CD4-positive, alpha-beta T cell treated with Interleukin-1 beta for 1 hour (primary cell): ENCODE measurements around the gene DNAJC5.
"Not testable (repeated sequence)": the region's sequence is repeated elsewhere in the genome, so short reads cannot be mapped to it uniquely, and the experiment has no call there.

Experiments used
- DNase-seq, 2 donors: peaks; one replicate each; pipeline ENCODE4 v3.0.0-alpha.2; 2020 to 2022

Gene DNAJC5

DNA sequence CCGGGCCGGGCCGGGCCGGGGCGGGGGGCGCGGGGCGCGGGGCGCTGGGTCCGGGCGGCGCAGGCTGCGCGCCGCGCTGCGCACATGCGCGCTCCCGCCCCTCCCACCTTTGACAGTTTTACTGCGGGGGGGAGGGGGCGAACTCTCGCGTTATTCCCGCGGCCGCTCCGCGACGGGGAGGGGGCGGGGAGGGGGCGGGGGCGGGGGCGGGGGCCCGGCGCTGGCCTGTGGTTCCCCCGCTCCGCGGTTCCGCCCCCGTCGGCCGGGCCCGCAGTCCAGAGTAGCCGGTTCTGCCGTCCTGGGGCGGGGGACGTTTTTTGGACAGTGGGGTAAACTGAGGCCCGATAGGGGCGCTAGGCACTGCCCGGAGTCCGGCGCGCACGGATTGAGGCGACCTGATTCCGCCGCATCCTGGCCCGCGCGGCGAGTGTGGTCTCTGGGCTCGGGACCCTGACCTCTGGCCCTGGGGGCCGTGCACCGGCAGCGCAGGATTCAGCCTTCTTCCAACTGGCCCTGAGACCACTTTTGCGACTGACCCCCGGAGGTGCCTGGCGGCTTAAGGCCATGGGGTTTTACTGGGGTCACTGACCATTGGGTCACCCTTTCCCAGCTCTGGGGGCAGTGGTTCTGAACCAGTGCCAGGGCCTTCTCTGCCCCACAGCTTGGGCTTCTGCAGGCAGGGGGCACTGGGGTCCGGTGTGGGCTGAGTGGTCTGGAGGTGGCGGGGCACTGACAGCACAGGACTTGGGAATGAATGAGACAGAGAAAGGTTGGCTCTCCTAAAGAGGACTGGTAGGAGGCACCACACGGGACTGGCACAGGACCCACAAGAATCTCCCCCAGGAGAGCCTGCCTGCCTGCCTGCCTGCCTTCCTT is 75.2 kb downstream of the DNAJC5 start, which contains the start of gene ZNF512B:
TSS of gene ZNF512B (minus strand) at position 93 of the 876 bp plus-strand sequence. CDS start 1,980 bp downstream, outside the sequence.
- DNase-seq: peak; percentile 66 to 69

DNA sequence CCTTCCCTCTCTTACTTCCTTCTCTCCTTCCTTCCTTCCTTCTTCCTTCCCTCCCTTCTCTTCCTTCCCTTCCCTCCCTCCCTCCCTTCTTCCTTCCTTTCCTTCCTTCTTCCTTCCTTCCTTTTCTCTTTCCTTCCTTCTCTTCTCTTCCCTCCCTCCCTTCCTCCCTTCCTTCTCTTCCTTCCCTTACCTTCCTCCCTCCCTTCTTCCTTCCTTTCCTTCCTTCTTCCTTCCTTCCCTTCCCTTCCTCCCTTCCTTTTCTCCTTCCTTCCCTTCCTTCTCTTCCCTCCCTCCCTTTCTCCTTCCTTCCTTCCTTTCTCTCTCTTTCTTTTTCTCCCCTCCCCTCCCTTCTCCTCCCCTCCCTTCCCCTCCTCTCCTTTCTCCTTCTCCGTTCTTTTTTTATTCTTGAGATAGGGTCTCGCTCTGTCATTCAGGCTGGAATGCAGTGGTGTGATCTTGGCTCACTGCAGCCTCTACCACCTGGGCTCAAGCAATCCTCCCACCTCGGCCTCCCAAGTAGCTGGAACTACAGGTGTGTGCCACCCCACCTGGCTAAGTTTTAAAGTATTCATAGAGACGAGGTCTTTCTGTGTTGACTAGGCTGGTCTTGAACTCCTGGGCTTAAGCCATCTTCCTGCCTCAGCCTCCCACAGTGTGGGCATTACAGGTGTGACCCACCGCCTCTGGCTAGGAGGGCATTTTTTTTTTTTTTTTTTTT is 75.9 kb downstream of the DNAJC5 start:
- no peak for DNase-seq

DNA sequence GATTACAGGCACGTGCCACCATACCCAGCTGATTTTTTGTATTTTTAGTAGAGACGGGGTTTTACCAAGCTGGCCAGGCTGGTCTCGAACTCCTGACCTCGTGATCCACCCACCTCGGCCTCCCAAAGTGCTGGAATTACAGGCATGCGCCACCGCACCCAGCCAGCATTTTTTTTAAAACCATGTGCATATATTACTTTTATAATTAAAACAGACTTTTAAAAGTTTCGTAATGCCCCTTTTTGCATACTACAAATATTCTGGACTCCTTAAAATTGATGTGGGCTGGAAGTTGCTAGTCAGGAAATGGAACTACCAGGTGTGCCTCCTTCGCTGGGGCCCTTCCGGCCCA is 77.0 kb downstream of the DNAJC5 start:
- DNase-seq: not testable (repeated sequence)

DNA sequence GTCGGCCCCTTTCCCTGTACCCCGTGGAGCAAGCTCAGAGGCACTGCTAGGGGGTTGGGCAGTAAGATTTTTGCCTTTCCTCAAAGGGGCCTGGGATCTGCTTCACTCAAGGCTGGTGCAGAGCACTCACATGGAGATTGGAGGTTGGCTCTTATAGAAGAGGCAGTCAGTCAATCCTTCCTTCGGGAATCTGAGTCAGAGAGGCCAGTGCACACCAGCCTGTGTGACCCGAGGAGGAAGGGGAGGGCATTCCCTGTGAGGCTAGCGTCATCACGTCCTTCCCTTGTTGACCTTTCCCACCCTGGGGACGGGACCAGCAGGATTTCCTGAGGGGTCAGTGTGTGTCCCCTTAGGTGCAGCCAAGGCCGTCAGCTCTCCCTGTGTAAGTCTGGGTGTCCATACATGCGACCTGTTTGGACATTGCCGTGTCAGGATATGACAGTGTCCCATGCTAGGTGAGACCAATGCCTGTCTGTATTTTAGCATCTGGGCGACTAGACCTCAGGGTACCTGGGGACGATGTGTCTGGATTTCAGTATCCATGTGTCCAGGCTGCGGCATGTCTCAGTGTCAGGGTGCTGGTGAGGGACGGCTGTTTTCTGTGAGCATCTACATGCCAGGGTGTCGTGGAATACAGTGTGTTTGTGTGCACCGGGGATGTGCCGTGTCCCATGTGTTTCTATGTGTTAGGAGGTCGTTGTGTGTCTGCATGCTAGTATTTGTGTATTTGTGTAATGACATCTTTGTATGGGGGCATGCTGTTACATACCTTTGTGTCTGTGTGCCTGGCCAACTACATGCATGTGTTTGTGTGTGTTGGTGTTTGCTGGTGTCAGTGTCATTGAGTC is 77.6 kb downstream of the DNAJC5 start:
- no peak for DNase-seq

GRCh38 chr20:63973160-63973479 is 78.2 kb downstream of the DNAJC5 start:
- no peak for DNase-seq

- DNase-seq: peak; percentile 78 to 79
Observed at GRCh38 chr20:63973636-63974401, 78.9 kb downstream of the DNAJC5 start.

- DNase-seq: no peak
Observed at GRCh38 chr20:63974402-63975200, 79.7 kb downstream of the DNAJC5 start.

DNA sequence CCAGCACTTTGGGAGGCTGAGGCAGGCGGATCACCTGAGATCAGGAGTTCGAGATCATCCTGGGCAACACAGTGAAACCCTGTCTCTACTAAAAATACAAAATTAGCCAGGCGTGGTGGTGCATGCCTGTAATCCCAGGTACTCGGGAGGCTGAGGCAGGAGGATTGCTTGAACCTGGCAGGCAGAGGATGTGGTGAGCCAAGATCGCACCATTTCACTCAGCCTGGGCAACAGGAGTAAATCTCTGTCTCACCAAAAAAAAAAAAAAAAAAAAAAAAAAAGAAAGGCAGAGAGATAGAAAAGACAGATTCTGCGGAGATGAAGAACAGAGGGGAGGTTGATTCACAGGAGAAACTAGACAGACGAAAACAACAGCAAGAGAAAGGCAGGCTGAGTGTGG is 81.6 kb downstream of the DNAJC5 start:
- not testable (repeated sequence) for DNase-seq

- no peak for DNase-seq
Observed at GRCh38 chr20:63976980-63977738, 82.2 kb downstream of the DNAJC5 start.

DNA sequence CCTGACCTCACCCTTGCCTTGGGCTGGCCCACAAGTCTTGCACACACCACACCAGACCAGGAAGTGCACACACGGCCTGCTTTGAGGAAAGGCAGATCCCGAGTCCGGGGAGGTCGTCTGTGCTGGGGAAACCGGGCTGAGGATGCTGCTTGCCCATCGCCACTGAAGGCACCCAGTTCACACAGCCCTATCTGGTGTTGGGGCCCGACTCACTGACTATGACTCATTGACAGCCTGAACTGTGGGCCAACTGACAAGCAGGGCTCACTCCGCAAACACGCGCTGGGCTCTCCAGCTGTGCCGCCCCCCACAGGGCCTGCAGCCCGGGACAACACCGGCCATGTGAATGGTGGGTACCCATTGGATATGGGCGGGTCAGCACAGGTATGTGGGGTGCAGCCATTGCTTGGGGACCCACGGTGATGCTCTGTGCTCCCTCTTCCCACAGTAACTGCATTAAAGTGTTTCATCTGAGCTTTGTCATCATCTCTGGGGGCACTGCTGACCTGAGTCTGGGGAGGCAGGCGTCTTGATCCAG is 82.9 kb downstream of the DNAJC5 start:
- peak; percentile 37 to 49 for DNase-seq

GRCh38 chr20:63978319-63979228 is 83.6 kb downstream of the DNAJC5 start:
- peak; percentile 55 to 57 for DNase-seq

GRCh38 chr20:63979229-63979556 is 84.3 kb downstream of the DNAJC5 start:
- no peak for DNase-seq

GRCh38 chr20:63979557-63980316 is 84.8 kb downstream of the DNAJC5 start, which contains the start of gene SAMD10:
SAMD10 (minus strand) TSS chr20:63979642; CDS start chr20:63979467, 175 bp downstream.
- peak; percentile 58 to 63 for DNase-seq

GRCh38 chr20:63980317-63980805 is 85.4 kb downstream of the DNAJC5 start:
- DNase-seq: peak in 1 of 2 donors; percentile 41

- DNase-seq: peak; percentile 95 to 97
Observed at GRCh38 chr20:63980806-63981728, 86.1 kb downstream of the DNAJC5 start, which contains the start of gene PRPF6. PRPF6 (plus strand) TSS chr20:63981132; CDS start chr20:63981246, 114 bp downstream.

GRCh38 chr20:63982937-63983336 is 88.0 kb downstream of the DNAJC5 start:
- no peak for DNase-seq
